HG03520 (cell line): ENCODE data around the gene MAML2.

ENCODE experiments used
- ATAC-seq: cut with Tn5 transposase; IDR thresholded peaks from one replicate; pipeline ENCODE4 v1.9.1; 2021; ENCODE audit warnings: mild to moderate bottlenecking, moderate library complexity; ENCODE audit not compliant: unreplicated experiment

Gene MAML2

GRCh38 chr11:96023275-96023674, 319.7 kb downstream of the MAML2 start:
- no peak for ATAC-seq

- no peak for ATAC-seq
Observed at GRCh38 chr11:96021901-96022650, 320.9 kb downstream of the MAML2 start.

- ATAC-seq, result no peak
Observed at GRCh38 chr11:96019810-96020747, 322.9 kb downstream of the MAML2 start.

DNA sequence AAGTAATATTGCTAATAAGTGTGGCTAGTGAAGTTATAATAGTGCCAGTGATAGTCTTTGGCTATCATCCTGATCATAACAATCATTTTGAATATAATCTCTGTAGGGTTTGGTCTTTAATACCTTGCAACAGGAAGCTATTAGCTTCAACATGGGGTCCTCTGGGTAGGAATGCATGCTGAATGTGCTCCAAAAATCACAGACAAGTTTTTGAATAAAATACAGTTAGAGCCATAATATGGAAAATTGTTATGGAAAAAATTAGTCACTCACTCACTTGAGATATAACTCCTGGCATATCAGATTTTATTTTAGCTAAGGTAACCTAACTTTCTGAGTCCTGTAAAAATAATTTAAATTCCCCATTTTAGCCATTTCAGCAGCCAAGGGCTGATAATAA, 323.7 kb downstream of the MAML2 start:
- no peak for ATAC-seq

DNA sequence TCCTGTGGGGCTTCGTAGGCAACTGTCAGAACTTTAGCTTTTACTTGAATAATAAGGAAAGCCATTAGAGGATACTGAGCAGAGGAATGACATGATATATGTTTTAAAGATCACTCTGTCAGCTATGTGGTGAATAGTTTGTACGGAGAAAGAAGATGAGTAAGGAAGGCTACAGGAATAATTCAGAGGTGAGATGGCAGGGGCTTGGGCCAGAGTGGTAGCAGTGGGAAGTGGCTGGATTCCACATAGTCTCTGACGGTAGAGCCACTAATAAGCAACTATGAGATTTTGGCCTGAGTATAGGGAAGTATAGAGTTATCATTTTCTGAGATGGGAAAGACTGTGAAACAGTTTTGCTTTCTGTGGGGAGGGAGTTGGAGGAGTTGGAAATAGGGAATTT, 325.1 kb downstream of the MAML2 start:
- no peak for ATAC-seq

DNA sequence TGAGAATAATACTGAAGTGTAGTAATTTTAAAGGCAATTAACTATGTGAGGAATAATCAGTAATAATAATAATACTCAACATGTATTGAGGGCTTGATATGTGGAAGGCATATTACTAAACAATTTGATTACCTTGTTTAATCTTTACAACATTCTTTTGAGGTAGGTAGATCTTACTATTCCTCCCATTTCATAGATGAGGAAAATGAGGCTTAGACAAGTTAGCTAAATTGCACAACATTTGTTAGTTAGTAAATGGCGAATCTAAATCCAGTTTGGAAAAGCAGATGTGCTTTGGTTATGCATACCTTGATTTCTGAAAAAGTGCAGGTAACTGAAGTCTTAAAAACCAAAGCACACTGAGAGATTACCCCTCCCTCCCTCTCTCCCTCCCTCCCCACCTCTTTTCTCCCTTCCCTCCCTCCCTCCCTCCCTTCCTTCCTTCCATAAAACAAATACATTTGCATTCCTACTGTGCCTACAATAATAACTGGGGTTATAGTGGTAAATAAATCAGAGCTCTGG, 326.0 kb downstream of the MAML2 start:
- ATAC-seq, result no peak

GRCh38 chr11:96015906-96016565, 327.0 kb downstream of the MAML2 start:
- no peak for ATAC-seq

GRCh38 chr11:96014217-96014616, 328.8 kb downstream of the MAML2 start:
- ATAC-seq, result no peak

DNA sequence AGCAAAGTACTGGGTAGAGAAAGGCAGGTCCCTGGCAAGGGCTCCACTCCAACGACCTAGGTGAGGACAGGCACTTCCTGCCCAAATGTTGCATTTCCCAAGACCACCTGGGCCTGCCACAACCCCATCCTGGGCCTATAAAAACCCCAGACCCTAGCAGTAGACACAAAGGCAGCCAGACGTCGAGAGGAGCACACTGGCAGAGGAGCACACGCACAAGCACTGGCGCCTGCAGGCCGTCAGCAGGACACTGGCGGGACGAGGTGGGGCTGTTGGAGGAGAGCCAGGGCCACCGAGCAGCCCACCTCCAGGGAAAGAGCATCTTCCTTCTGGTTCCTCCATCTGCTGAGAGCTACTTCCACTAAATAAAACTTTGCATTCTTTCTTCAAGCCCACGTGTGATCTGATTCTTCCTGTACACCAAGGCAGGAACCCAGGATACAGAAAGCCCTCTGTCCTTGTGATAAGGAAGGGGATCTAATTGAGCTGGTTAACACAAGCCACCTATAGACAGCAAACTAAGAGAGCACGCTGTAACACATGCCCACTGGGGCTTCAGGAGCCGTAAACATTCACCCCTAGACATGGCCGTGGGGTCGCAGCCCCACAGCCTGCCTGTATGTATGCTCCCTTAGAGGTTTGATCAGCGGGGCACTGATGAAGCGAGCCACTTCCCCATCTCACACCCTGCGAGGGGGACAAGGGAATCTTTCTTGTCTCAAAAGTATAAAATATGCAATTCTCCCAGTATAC, 329.4 kb downstream of the MAML2 start:
- no peak for ATAC-seq

- peak; percentile 92 for ATAC-seq
Observed at GRCh38 chr11:96012086-96012824, 330.7 kb downstream of the MAML2 start.

DNA sequence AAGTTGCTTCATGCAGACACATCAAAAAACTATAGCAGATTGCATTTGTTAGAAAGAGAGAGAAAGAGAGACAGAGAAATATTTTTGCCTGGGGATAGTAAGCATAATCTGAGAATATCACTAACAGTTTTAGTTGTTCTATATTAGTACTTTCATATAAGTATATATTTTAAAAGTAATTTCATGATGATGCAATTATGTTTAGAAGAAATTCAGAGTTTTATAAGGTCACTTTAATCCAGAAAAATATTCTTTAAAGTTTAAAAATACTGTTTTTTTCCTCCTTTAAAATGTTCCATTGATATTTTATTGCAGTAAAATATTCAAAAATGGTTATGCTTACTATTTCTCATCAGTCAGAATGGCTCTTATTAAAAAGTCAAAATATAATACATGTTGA, 332.3 kb downstream of the MAML2 start:
- no peak for ATAC-seq

DNA sequence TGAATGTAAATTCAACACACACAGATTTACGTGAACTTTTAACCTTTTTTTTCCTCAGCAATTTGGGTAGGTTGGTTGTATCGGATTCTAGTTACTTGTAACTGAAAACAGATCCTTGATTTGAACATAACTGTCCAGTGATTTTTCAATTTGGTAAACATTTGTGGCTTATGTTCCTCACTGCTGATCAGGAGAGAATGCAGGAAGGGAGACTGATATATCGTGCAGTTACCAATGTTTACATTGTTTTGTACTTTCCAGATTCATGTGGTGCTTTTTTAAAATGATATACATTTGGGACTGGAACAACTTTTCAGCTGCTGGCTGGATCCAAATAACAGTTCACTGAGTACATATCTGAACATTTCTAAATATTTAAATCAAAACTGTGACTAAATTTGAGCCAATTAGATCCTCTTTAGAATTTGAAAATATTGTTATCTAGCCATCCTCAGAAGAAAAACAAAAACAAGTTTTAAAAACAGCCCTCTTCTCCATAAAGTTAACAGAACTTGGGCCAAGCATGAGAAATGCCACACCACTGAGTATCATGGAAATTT, 334.8 kb downstream of the MAML2 start:
- ATAC-seq, result no peak

- ATAC-seq, result no peak
Observed at GRCh38 chr11:96006037-96006436, 337.0 kb downstream of the MAML2 start.

- no peak for ATAC-seq
Observed at GRCh38 chr11:96004862-96005261, 338.1 kb downstream of the MAML2 start.

- ATAC-seq, result no peak
Observed at GRCh38 chr11:96002754-96003290, 340.2 kb downstream of the MAML2 start.

DNA sequence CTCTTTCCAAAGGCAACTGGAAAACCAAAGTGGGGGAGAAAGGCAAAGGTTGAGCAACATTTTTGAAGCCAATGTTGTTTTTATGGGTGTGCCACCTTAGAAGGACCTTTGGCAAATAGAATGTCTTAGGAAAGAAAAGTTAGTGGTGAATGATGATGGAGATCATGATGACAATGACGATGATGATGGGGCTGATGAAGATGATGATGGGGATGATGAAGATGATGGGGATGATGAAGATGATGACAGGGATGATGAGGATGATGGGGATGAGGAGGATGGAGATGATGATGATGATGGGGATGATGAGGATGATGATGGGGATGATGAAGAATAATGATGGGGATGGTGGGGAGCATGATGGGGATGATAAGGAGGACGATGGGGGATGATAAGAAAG, 340.7 kb downstream of the MAML2 start:
- no peak for ATAC-seq

GRCh38 chr11:96001037-96001436, 342.0 kb downstream of the MAML2 start:
- no peak for ATAC-seq

- no peak for ATAC-seq
Observed at GRCh38 chr11:95999711-96000406, 343.1 kb downstream of the MAML2 start.
